ENCODE data around the gene LIG1.

LIG1 gene

DNA sequence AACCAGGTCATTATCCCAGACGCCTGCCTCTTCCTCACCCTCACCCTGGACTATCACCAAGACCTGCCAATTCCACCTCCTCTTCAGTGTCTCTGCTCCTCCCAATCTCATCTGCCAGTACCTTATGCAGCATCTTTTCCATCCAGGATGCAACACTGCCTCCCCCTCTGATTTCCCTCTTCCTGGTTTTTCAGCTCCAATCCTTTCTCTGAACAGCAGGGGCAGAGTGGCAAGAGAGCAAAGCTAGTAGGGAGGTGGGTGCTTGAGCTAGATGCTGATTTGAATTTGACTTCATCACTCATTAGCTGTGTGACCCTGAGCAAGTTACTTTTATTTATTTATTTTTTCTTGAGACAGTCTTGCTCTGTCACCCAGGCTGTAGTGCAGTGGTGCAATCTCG is 100.7 kb downstream of the LIG1 start:
- DNase-seq, result no peak

Data from central memory CD4-positive, alpha-beta T cell (primary cell).